GM19328 (cell line): ENCODE measurements around the gene SCN5A.

Experiments
- ATAC-seq: cut with Tn5 transposase; IDR thresholded peaks from one replicate; pipeline ENCODE4 v1.9.1; 2021; ENCODE audit warnings: mild to moderate bottlenecking, moderate library complexity; ENCODE audit not compliant: unreplicated experiment

SCN5A gene

DNA sequence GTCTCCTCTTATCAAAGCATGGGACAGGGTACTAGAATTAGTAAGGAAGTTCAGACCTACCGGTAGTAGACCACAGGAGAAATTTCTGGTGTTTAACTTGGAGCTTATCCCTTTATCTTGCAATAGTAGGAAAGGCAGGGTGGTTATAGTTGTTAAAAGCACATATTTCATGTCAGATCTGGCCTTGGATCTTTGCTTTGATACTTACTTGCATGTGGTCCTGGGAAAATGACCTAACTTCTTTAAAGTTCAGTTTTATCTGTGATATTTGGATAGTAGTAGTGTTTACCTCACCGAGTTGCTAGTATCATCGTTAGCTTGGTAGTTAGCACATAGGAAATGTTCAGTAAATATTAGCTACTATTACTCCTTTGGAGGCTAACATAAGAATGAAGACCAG lies 137.9 kb downstream of the SCN5A start:
- ATAC-seq, result no peak

DNA sequence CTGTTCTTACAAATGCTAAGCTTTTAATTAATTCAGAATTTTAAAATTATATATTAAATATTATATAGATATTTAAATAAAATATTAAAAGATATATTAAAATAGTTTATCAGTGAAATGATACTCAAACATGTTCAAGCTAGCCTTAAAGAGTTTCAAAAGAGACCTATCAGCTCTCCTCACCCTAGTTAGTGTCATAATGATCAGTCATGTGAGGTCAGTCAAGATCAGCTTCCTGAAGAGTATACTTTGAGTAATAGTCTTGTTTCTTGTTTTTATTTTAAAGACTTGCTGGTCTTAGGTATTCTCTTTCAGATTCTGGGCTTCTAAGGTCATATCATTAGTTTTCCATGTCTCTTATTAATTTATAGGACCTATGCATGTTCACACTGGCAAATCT lies 138.9 kb downstream of the SCN5A start:
- ATAC-seq, result no peak

DNA sequence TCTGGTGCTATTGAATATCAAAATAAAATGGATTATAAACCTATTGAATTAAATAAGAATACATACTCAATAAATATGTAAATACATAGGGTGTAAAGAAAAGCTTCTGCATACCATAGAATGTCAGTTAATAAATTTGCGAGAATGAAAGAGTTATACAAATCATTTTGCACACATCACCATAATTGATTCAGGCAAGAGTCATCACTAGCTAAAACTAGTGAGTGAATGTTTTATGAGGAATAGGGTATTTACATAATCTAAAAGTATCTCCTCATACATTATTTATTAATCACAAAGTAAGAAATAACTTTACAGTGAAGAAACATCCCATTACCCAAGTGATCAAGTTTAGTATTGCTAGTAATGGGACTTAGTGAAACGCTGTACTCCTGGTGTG lies 139.8 kb downstream of the SCN5A start:
- ATAC-seq, result no peak

DNA sequence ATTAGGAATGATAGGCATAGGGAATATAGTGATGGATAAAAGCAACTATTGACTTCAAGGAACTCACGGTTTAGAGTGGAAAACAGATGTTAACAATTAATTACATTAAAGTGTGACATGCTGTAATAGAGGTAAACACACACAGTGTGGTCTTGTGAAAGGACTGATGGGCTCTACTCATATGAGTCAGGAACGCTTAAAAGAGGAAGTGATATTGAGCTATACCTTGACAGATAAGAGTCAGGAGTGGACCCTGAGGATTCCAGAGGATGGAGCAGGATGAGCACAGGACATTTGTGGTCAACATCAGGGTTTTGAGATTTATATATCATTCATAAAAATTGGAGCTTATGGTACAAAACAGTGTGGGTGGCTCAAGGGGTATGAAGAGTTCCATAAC lies 142.4 kb downstream of the SCN5A start:
- ATAC-seq, result no peak

DNA sequence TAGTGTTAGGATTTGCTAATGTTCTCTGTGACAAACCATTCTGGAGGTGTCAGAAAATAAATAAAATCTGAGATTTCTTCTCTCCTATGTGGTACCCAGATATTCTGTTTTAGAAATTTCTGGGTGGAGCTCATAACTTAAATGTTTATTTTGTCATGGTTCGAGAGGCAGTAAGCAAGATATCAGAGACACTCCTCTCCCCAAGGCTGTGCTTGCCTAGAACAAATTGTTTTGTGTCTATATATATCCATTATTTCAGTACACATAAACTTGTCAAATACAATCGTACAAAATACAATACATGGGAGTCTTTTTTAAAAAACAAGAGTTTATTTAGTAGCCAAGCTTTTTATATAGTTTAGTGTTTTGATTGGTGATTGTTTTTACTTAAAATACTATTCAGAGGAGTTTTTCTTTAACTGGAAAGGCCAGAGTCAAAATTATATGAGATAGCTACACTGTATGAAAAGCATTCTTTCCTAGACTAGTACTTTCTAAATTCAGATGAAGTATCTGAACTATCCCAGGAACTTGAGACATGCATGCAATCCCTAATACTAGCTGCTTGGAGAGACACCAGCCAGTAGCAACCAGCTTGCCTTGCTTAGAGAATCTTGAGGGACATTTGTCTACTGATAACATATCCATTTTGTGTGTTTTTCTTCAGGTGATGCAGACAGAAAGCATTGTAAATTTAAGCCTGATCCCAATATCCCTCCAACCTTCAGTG lies 148.6 kb downstream of the SCN5A start:
- no peak for ATAC-seq
